ENCODE measurements around the gene FKBP9. TPM values are rescaled to one million over a fixed set of nuclear protein-coding genes. Genes with fewer than 3 reads are reported as not detected.

FKBP9 gene
- 124 and 160 TPM in 2 replicates for total RNA-seq (2022)
- Bru-seq, nascent RNA = percentile 69 among the genes with signal in this experiment
- percentile 78 among the genes with signal in this experiment for BruChase-seq, experiment 1, labeled RNA remaining after a 6-hour chase
- BruChase-seq, experiment 2, labeled RNA remaining after a 2-hour chase = percentile 73 among the genes with signal in this experiment
- long read RNA-seq, transcript FKBP9-201 (10 exons, 3,462 nt) = major isoform, 105 of 138 reads
- long read RNA-seq, partial matches to known transcripts = 8 of 138 reads
- long read RNA-seq, other reads (novel, unspliced or antisense) = 21 of 138 reads

- intact Hi-C loops (cut with micrococcal nuclease; ENCODE audit: unreplicated experiment) = no loop called here
- TF ChIP-seq, protein P1, sequence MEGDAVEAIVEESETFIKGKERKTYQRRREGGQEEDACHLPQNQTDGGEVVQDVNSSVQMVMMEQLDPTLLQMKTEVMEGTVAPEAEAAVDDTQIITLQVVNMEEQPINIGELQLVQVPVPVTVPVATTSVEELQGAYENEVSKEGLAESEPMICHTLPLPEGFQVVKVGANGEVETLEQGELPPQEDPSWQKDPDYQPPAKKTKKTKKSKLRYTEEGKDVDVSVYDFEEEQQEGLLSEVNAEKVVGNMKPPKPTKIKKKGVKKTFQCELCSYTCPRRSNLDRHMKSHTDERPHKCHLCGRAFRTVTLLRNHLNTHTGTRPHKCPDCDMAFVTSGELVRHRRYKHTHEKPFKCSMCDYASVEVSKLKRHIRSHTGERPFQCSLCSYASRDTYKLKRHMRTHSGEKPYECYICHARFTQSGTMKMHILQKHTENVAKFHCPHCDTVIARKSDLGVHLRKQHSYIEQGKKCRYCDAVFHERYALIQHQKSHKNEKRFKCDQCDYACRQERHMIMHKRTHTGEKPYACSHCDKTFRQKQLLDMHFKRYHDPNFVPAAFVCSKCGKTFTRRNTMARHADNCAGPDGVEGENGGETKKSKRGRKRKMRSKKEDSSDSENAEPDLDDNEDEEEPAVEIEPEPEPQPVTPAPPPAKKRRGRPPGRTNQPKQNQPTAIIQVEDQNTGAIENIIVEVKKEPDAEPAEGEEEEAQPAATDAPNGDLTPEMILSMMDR (IDR thresholded peaks at IDR 0.05; ENCODE audit: unreplicated experiment) = no peak
- CTCF ChIA-PET = interaction anchor here (0.6 to 1.4 kb wide), 6 partner anchors 10 to 157 kb away, joined by 3 to 4 read pairs (median 3); no protein-coding TSS in a partner anchor
- Mint-ChIP-seq H3K4me3 (ENCODE audit: low read depth, unreplicated experiment) (peak within 1 kb of the TSS; percentile 82), H3K4me1 (ENCODE audit: low read depth, unreplicated experiment) (peaks cover 14% of the 10 kb centered on the region), H3K27me3 (ENCODE audit: unreplicated experiment) (no peaks in the 10 kb centered on the region), H3K36me3 (ENCODE audit: insufficient read depth, unreplicated experiment) (peaks cover 24% of the 10 kb centered on the region), H3K27ac (ENCODE audit: unreplicated experiment) (peak within 1 kb of the TSS; percentile 79), H3K9me3 (ENCODE audit: low read depth, unreplicated experiment) (no peaks in the 10 kb centered on the region)
- DNase-seq = peak; percentile 96
- BruUV-seq (replicated peaks) = no TSS peak
These were observed at the start of gene FKBP9 for GRCh38 chr7:32957326-32958045. Gene FKBP9, plus strand, starts transcription at chr7:32957440. Its CDS starts 134 bp downstream, at chr7:32957574.

GRCh38 chr7:32910195-32910594 is 47.0 kb upstream of the FKBP9 start:
- no peaks in the 10 kb centered on the region for H3K27me3 Mint-ChIP-seq (ENCODE audit: unreplicated experiment)
- H3K4me3 Mint-ChIP-seq (ENCODE audit: low read depth, unreplicated experiment) = no peak overlapping the region
- TF ChIP-seq, protein P1 (IDR thresholded peaks at IDR 0.05; ENCODE audit: unreplicated experiment) = no peak
- H3K27ac Mint-ChIP-seq (ENCODE audit: unreplicated experiment) = no peak overlapping the region
- DNase-seq = no peak
- no peaks in the 10 kb centered on the region for H3K9me3 Mint-ChIP-seq (ENCODE audit: low read depth, unreplicated experiment)
- no TSS peak for BruUV-seq (replicated peaks)
- H3K36me3 Mint-ChIP-seq (ENCODE audit: insufficient read depth, unreplicated experiment) = peaks cover 14% of the 10 kb centered on the region
- CTCF ChIA-PET = no interaction called here
- intact Hi-C loops (cut with micrococcal nuclease; ENCODE audit: unreplicated experiment) = no loop called here
- no peaks in the 10 kb centered on the region for H3K4me1 Mint-ChIP-seq (ENCODE audit: low read depth, unreplicated experiment)

GRCh38 chr7:32914184-32914583 is 43.1 kb upstream of the FKBP9 start:
- BruUV-seq (replicated peaks) = no TSS peak
- CTCF ChIA-PET = no interaction called here
- DNase-seq = no peak
- TF ChIP-seq, protein P1 (IDR thresholded peaks at IDR 0.05; ENCODE audit: unreplicated experiment) = peak; percentile 21
- intact Hi-C loops (cut with micrococcal nuclease; ENCODE audit: unreplicated experiment) = no loop called here
- Mint-ChIP-seq H3K27ac (ENCODE audit: unreplicated experiment) (no peak overlapping the region), H3K9me3 (ENCODE audit: low read depth, unreplicated experiment) (no peaks in the 10 kb centered on the region), H3K4me3 (ENCODE audit: low read depth, unreplicated experiment) (no peak overlapping the region), H3K4me1 (ENCODE audit: low read depth, unreplicated experiment) (no peaks in the 10 kb centered on the region), H3K27me3 (ENCODE audit: unreplicated experiment) (no peaks in the 10 kb centered on the region), H3K36me3 (ENCODE audit: insufficient read depth, unreplicated experiment) (peaks cover 22% of the 10 kb centered on the region)

- TF ChIP-seq, protein P1 (IDR thresholded peaks at IDR 0.05; ENCODE audit: unreplicated experiment) = no peak
- H3K27ac Mint-ChIP-seq (ENCODE audit: unreplicated experiment) = no peak overlapping the region
- intact Hi-C loops (cut with micrococcal nuclease; ENCODE audit: unreplicated experiment) = no loop called here
- BruUV-seq (replicated peaks) = no TSS peak
- no peaks in the 10 kb centered on the region for H3K27me3 Mint-ChIP-seq (ENCODE audit: unreplicated experiment)
- H3K9me3 Mint-ChIP-seq (ENCODE audit: low read depth, unreplicated experiment) = no peaks in the 10 kb centered on the region
- CTCF ChIA-PET = interaction anchor here (0.5 kb wide), 1 partner anchor 24 kb away, joined by 3 read pairs; no protein-coding TSS in a partner anchor
- H3K4me3 Mint-ChIP-seq (ENCODE audit: low read depth, unreplicated experiment) = no peak overlapping the region
- no peaks in the 10 kb centered on the region for H3K4me1 Mint-ChIP-seq (ENCODE audit: low read depth, unreplicated experiment)
- H3K36me3 Mint-ChIP-seq (ENCODE audit: insufficient read depth, unreplicated experiment) = peaks cover 22% of the 10 kb centered on the region
- DNase-seq = no peak
These were observed 42.2 kb upstream of the FKBP9 start for GRCh38 chr7:32915041-32915536.

Data from Calu3 (cell line).